Mucosa of gallbladder (tissue), 1 donor: Measurements from ENCODE around the gene SP2. TPM values are rescaled to one million over a fixed set of nuclear protein-coding genes. Genes with fewer than 3 reads are reported as not detected.
A peak's percentile ranks its signal among the peaks of the same experiment; 100 is the strongest.

Experiments used
- DNase-seq: peaks from one replicate; pipeline ENCODE4 v3.0.0-alpha.2; 2020; ENCODE audit warnings: low spot score
- total RNA-seq: library from RNA; stranded (reverse); gene quantifications from one replicate; pipeline ENCODE4 v1.2.1, GENCODE V29; 2021
- donor health status: DM: no; HTN: no; CAD: no.

The SP2 gene
- total RNA-seq, 1 donor from 2014 or later: 17.4 TPM

- no peak for DNase-seq
Observed at GRCh38 chr17:47973541-47973940, 77.5 kb downstream of the SP2 start.

GRCh38 chr17:47975189-47975822, 79.3 kb downstream of the SP2 start:
- no peak for DNase-seq

GRCh38 chr17:47975823-47976205, 79.8 kb downstream of the SP2 start:
- no peak for DNase-seq

GRCh38 chr17:47978324-47978723, 82.3 kb downstream of the SP2 start:
- DNase-seq: peak; percentile 41

Other genes with a start within 250 kb of the SP2 start
- gene KPNB1, start 246.3 kb upstream of the SP2 start, total RNA-seq: 207 TPM
- gene TBKBP1, start 202.1 kb upstream of the SP2 start, total RNA-seq: 9.2 TPM
- gene TBX21, start 163.0 kb upstream of the SP2 start, total RNA-seq: 1.8 TPM
- gene OSBPL7, start 74.4 kb upstream of the SP2 start, total RNA-seq: 39.3 TPM
- 38.9 TPM for gene MRPL10, start 64.7 kb upstream of the SP2 start, total RNA-seq
- gene LRRC46, start 64.6 kb upstream of the SP2 start, total RNA-seq: 1.1 TPM
- 35.4 TPM for gene SCRN2, start 55.0 kb upstream of the SP2 start, total RNA-seq
- gene SP6, start 45.1 kb upstream of the SP2 start, total RNA-seq: 0.14 TPM
- 43.2 TPM for gene PNPO, start 45.3 kb downstream of the SP2 start, total RNA-seq
- 109 TPM for gene PRR15L, start 61.6 kb downstream of the SP2 start, total RNA-seq
- gene CDK5RAP3, start 74.9 kb downstream of the SP2 start, total RNA-seq: 194 TPM
- 39.3 TPM for gene COPZ2, start 141.6 kb downstream of the SP2 start, total RNA-seq
- 207 TPM for gene NFE2L1, start 152.1 kb downstream of the SP2 start, total RNA-seq
- gene CBX1, start 205.2 kb downstream of the SP2 start, total RNA-seq: 41.9 TPM
- gene SNX11, start 211.5 kb downstream of the SP2 start, total RNA-seq: 21.8 TPM